Renal pelvis (tissue), 4 donors: ENCODE results near the gene GLCCI1. TPM values are rescaled to one million over a fixed set of nuclear protein-coding genes. Genes with fewer than 3 reads are reported as not detected.
"Not testable (repeated sequence)": the region's sequence is repeated elsewhere in the genome, so short reads cannot be mapped to it uniquely, and the experiment has no call there.

ENCODE experiments used
- DNase-seq: peaks from one replicate; pipeline ENCODE4 v3.0.0-alpha.2; 2013
- polyA plus RNA-seq, 3 donors: library from polyadenylated mRNA; unstranded; fragments of 120-200 nt; gene quantifications; one replicate each; pipeline ENCODE4 v1.2.1, GENCODE V29; 2013; ENCODE audit not compliant: insufficient read length in 3 of 3

GLCCI1 gene
- polyA plus RNA-seq, 3 donors: 26.0 to 40.4 (median 32.8) TPM

GRCh38 chr7:8089036-8089780 lies 120.6 kb downstream of the GLCCI1 start:
- no peak for DNase-seq

GRCh38 chr7:8092140-8092539 lies 123.5 kb downstream of the GLCCI1 start:
- no peak for DNase-seq

GRCh38 chr7:8094164-8095140 lies 125.9 kb downstream of the GLCCI1 start:
- DNase-seq: no peak

- not testable (repeated sequence) for DNase-seq
Observed at GRCh38 chr7:8101292-8101691, 132.7 kb downstream of the GLCCI1 start.

- no peak for DNase-seq
Observed at GRCh38 chr7:8103282-8103681, 134.7 kb downstream of the GLCCI1 start.

GRCh38 chr7:8105449-8106095 lies 137.0 kb downstream of the GLCCI1 start:
- DNase-seq: no peak

- no peak for DNase-seq
Observed at GRCh38 chr7:8109196-8110022, 140.8 kb downstream of the GLCCI1 start.

GRCh38 chr7:8111282-8111960 lies 142.8 kb downstream of the GLCCI1 start:
- DNase-seq: no peak

GRCh38 chr7:8112685-8113084 lies 144.1 kb downstream of the GLCCI1 start:
- DNase-seq: no peak

- DNase-seq: no peak
Observed at GRCh38 chr7:8113184-8113583, 144.6 kb downstream of the GLCCI1 start.

- no peak for DNase-seq
Observed at GRCh38 chr7:8114175-8114574, 145.6 kb downstream of the GLCCI1 start.

- no peak for DNase-seq
Observed at GRCh38 chr7:8115547-8116402, 147.2 kb downstream of the GLCCI1 start.

- DNase-seq: no peak
Observed at GRCh38 chr7:8117195-8117594, 148.6 kb downstream of the GLCCI1 start.

GRCh38 chr7:8119262-8119661 lies 150.7 kb downstream of the GLCCI1 start:
- no peak for DNase-seq

- DNase-seq: no peak
Observed at GRCh38 chr7:8120390-8121058, 151.9 kb downstream of the GLCCI1 start.

GRCh38 chr7:8121243-8121642 lies 152.6 kb downstream of the GLCCI1 start:
- DNase-seq: no peak

GRCh38 chr7:8125680-8126444 lies 157.3 kb downstream of the GLCCI1 start:
- DNase-seq: no peak

- no peak for DNase-seq
Observed at GRCh38 chr7:8126601-8127167, 158.1 kb downstream of the GLCCI1 start.
